KMS-11 (cell line): ENCODE data around the gene ENOX1.
A peak's percentile ranks its signal among the peaks of the same experiment; 100 is the strongest.

Experiments used
- H2AFZ ChIP-seq: fragments of 200-600 bp; sonication (generic); 2 replicates; pipeline ENCODE4 v1.6.1; 2016; ENCODE audit warnings: antibody characterized with exemption, mixed run types, low read depth
- H3K27ac ChIP-seq: fragments of 200-600 bp; sonication (generic); 2 replicates; pipeline ENCODE4 v1.6.1; 2016; ENCODE audit warnings: mild to moderate bottlenecking, mixed run types
- H3K27me3 ChIP-seq: fragments of 200-600 bp; sonication (generic); 2 replicates; pipeline ENCODE4 v1.6.1; 2017; ENCODE audit warnings: mild to moderate bottlenecking, low read depth, mixed run types, moderate library complexity; ENCODE audit not compliant: insufficient read depth
- H3K36me3 ChIP-seq: fragments of 200-600 bp; sonication (generic); 2 replicates; pipeline ENCODE4 v1.6.1; 2017; ENCODE audit warnings: mild to moderate bottlenecking, mixed run types; ENCODE audit not compliant: insufficient read depth
- H3K4me1 ChIP-seq: fragments of 200-600 bp; sonication (generic); 2 replicates; pipeline ENCODE4 v1.6.1; 2016; ENCODE audit warnings: mild to moderate bottlenecking, low read depth, mixed run types; ENCODE audit not compliant: poor library complexity, severe bottlenecking
- H3K4me2 ChIP-seq: fragments of 200-600 bp; sonication (generic); 2 replicates; pipeline ENCODE4 v1.7.0; 2016; ENCODE audit warnings: mild to moderate bottlenecking, mixed run types
- H3K4me3 ChIP-seq: fragments of 200-600 bp; sonication (generic); IDR thresholded peaks from 2 replicates; pipeline ENCODE4 v1.6.1; 2017; ENCODE audit warnings: low read depth, low read length, mixed read lengths; ENCODE audit not compliant: insufficient read depth
- H3K79me2 ChIP-seq: fragments of 200-600 bp; sonication (generic); 2 replicates; pipeline ENCODE4 v1.6.1; 2016; ENCODE audit warnings: low read depth, mixed run types; ENCODE audit not compliant: insufficient read depth
- H3K9ac ChIP-seq: fragments of 200-600 bp; sonication (generic); 2 replicates; pipeline ENCODE4 v1.6.1; 2016; ENCODE audit warnings: mild to moderate bottlenecking, mixed run types
- H4K20me1 ChIP-seq: fragments of 200-600 bp; sonication (generic); 2 replicates; pipeline ENCODE4 v1.6.1; 2016; ENCODE audit warnings: mild to moderate bottlenecking, mixed run types; ENCODE audit not compliant: insufficient read depth
- CTCF ChIP-seq: fragments of 200-600 bp; sonication (generic); conservative IDR thresholded peaks from 2 replicates; pipeline ENCODE4 v1.6.1; 2017; ENCODE audit warnings: low read depth, mild to moderate bottlenecking, antibody characterized with exemption, low read length, moderate library complexity, mixed read lengths

ENOX1 gene

GRCh38 chr13:43580280-43580679, 206.5 kb downstream of the ENOX1 start:
- Histone ChIP-seq H3K79me2 (no peaks in the 10 kb centered on the region), H3K4me2 (no peak overlapping the region), H3K4me1 (no peaks in the 10 kb centered on the region)

GRCh38 chr13:43579321-43579720, 207.5 kb downstream of the ENOX1 start:
- Histone ChIP-seq H3K4me1 (peaks cover 5% of the 10 kb centered on the region), H3K9ac (no peak overlapping the region), H3K36me3 (no peaks in the 10 kb centered on the region), H3K4me2 (no peak overlapping the region), H4K20me1 (no peaks in the 10 kb centered on the region), H3K79me2 (no peaks in the 10 kb centered on the region), H3K4me3 (no peak overlapping the region), H3K27me3 (no peaks in the 10 kb centered on the region), H2AFZ (no peak overlapping the region), H3K27ac (no peak overlapping the region)
- no peak for TF ChIP-seq CTCF

More at GRCh38 chr13:43580280-43580679, 206.5 kb downstream of the ENOX1 start:
- H2AFZ ChIP-seq = no peak overlapping the region
- no peaks in the 10 kb centered on the region for H3K27me3 ChIP-seq
- no peak overlapping the region for H3K9ac ChIP-seq
- no peak for TF ChIP-seq CTCF
- no peak overlapping the region for H3K4me3 ChIP-seq
- H3K27ac ChIP-seq = no peak overlapping the region
- H4K20me1 ChIP-seq = no peaks in the 10 kb centered on the region
- H3K36me3 ChIP-seq = no peaks in the 10 kb centered on the region

- peaks cover 17% of the 10 kb centered on the region for H3K4me1 ChIP-seq
- H4K20me1 ChIP-seq = no peaks in the 10 kb centered on the region
- no peak overlapping the region for H2AFZ ChIP-seq
- H3K27me3 ChIP-seq = no peaks in the 10 kb centered on the region
- H3K79me2 ChIP-seq = no peaks in the 10 kb centered on the region
- H3K27ac ChIP-seq = no peak overlapping the region
- no peak overlapping the region for H3K4me3 ChIP-seq
- no peak overlapping the region for H3K9ac ChIP-seq
- no peak for TF ChIP-seq CTCF
- H3K36me3 ChIP-seq = no peaks in the 10 kb centered on the region
- no peak overlapping the region for H3K4me2 ChIP-seq
Measured at GRCh38 chr13:43574605-43575004, 212.2 kb downstream of the ENOX1 start.

- Histone ChIP-seq H3K4me2 (peak overlapping the region; percentile 9; the same call in 1 of the 2 replicates), H2AFZ (no peak overlapping the region), H3K4me3 (no peak overlapping the region), H3K36me3 (no peaks in the 10 kb centered on the region), H3K27me3 (no peaks in the 10 kb centered on the region), H4K20me1 (no peaks in the 10 kb centered on the region), H3K9ac (no peak overlapping the region), H3K79me2 (no peaks in the 10 kb centered on the region), H3K4me1 (peaks cover 17% of the 10 kb centered on the region), H3K27ac (no peak overlapping the region)
- no peak for TF ChIP-seq CTCF
Measured at GRCh38 chr13:43573802-43574514, 212.8 kb downstream of the ENOX1 start.
